ENCODE data around the gene AUTS2.

The AUTS2 gene

GRCh38 chr7:69799048-69799697, 200.9 kb downstream of the AUTS2 start:
- DNase-seq (ENCODE audit: low read depth in 2 of 2): no peak
- H3K4me3 ChIP-seq (replicated peaks in 1 of 2; ENCODE audit: low read depth in 2 of 2, low read length in 2 of 2): no peak overlapping the region
- no peak for TF ChIP-seq CTCF (IDR thresholded peaks at IDR 0.05; ENCODE audit: low read depth, low read length)

GRCh38 chr7:69799990-69800389, 201.7 kb downstream of the AUTS2 start:
- TF ChIP-seq CTCF (IDR thresholded peaks at IDR 0.05; ENCODE audit: low read depth, low read length): no peak
- no peak for DNase-seq (ENCODE audit: low read depth in 2 of 2)
- H3K4me3 ChIP-seq (replicated peaks in 1 of 2; ENCODE audit: low read depth in 2 of 2, low read length in 2 of 2): no peak overlapping the region

GRCh38 chr7:69800495-69800894, 202.2 kb downstream of the AUTS2 start:
- no peak for TF ChIP-seq CTCF (IDR thresholded peaks at IDR 0.05; ENCODE audit: low read depth, low read length)
- no peak overlapping the region for H3K4me3 ChIP-seq (replicated peaks in 1 of 2; ENCODE audit: low read depth in 2 of 2, low read length in 2 of 2)
- DNase-seq (ENCODE audit: low read depth in 2 of 2): peak in 1 of 2 donors; percentile 48

- TF ChIP-seq CTCF (IDR thresholded peaks at IDR 0.05; ENCODE audit: low read depth, low read length): no peak
- no peak overlapping the region for H3K4me3 ChIP-seq (replicated peaks in 1 of 2; ENCODE audit: low read depth in 2 of 2, low read length in 2 of 2)
- DNase-seq (ENCODE audit: low read depth in 2 of 2): no peak
These were observed 203.7 kb downstream of the AUTS2 start for GRCh38 chr7:69801729-69802682.

- DNase-seq (ENCODE audit: low read depth in 2 of 2): no peak
- H3K4me3 ChIP-seq (replicated peaks in 1 of 2; ENCODE audit: low read depth in 2 of 2, low read length in 2 of 2): no peak overlapping the region
- no peak for TF ChIP-seq CTCF (IDR thresholded peaks at IDR 0.05; ENCODE audit: low read depth, low read length)
These were observed 205.6 kb downstream of the AUTS2 start for GRCh38 chr7:69803699-69804516.

- DNase-seq (ENCODE audit: low read depth in 2 of 2): no peak
- H3K4me3 ChIP-seq (replicated peaks in 1 of 2; ENCODE audit: low read depth in 2 of 2, low read length in 2 of 2): no peak overlapping the region
- no peak for TF ChIP-seq CTCF (IDR thresholded peaks at IDR 0.05; ENCODE audit: low read depth, low read length)
These were observed 206.7 kb downstream of the AUTS2 start for GRCh38 chr7:69804962-69805361.
